GM12892 (cell line): ENCODE data around the gene EPB41.

Experiments
- POLR2AphosphoS5 ChIP-seq: IDR thresholded peaks from 2 replicates; pipeline ENCODE4 v1.6.1; 2011; ENCODE audit warnings: low read depth, low read length, control low read depth
- TAF1 ChIP-seq: IDR thresholded peaks from 2 replicates; pipeline ENCODE4 v1.6.1; 2011; ENCODE audit warnings: low read depth, mild to moderate bottlenecking, control low read depth, low read length, borderline replicate concordance

DNA sequence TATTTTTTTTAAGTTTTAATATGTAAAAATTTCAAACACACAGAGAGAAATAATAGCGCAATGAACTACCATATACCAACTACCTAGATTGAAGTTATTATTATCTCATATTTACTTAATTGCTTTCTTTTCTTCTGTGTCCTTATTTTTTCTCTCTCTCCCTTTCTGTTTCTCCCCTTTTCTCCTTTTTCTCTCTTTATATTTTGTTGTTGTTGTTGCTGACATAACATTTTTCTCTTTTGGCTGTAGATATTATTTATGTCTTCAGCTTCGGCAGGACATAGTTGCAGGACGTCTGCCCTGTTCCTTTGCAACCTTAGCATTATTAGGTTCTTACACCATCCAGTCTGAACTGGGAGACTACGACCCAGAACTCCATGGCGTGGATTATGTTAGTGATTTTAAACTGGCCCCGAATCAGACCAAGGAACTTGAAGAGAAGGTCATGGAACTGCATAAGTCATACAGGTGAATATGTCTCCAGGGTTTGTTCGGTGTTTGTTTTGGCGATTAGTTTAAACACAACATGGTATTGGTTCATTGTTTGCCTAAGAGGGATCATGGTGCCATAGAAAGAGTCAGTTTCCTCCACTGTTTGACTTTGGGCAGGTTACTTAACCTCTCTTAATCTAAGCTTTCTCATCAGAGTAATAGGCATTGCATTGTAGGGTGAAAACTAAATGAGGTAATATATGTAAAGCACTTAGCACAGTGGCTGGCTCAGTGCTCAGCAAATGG lies 103.8 kb downstream of the EPB41 start:
- TF ChIP-seq POLR2AphosphoS5: no peak
- TF ChIP-seq TAF1: no peak
